Chondrocyte (in vitro differentiated cells): ENCODE data around the gene TMEM116. TPM values are rescaled to one million over a fixed set of nuclear protein-coding genes. Genes with fewer than 3 reads are reported as not detected.
"Not testable (repeated sequence)": the region's sequence is repeated elsewhere in the genome, so short reads cannot be mapped to it uniquely, and the experiment has no call there.

ENCODE experiments used
- DNase-seq: peaks from one replicate; pipeline ENCODE4 v3.0.0; 2021; ENCODE audit warnings: mixed read lengths, low spot score
- H3K27ac Mint-ChIP-seq: one replicate; pipeline ENCODE4 v1.8.0; 2021; ENCODE audit warnings: mild to moderate bottlenecking, moderate library complexity, mixed read lengths; ENCODE audit not compliant: unreplicated experiment
- H3K27me3 Mint-ChIP-seq: 2 replicates; pipeline ENCODE4 v1.8.0; 2021; ENCODE audit warnings: low read depth, mixed read lengths
- H3K36me3 Mint-ChIP-seq: 2 replicates; pipeline ENCODE4 v1.8.0; 2021; ENCODE audit warnings: low read depth, mixed read lengths
- H3K4me1 Mint-ChIP-seq: 2 replicates; pipeline ENCODE4 v1.8.0; 2021; ENCODE audit warnings: low read depth, mild to moderate bottlenecking, mixed read lengths
- H3K4me3 Mint-ChIP-seq: one replicate; pipeline ENCODE4 v1.8.0; 2021; ENCODE audit warnings: mild to moderate bottlenecking, moderate library complexity, mixed read lengths; ENCODE audit not compliant: unreplicated experiment
- H3K9me3 Mint-ChIP-seq: 2 replicates; pipeline ENCODE4 v1.8.0; 2021; ENCODE audit warnings: low read depth, mixed read lengths
- CTCF ChIP-seq: fragments of 200-600 bp; sonication (generic); IDR thresholded peaks from 2 replicates; pipeline ENCODE4 v1.5.0; 2021; ENCODE audit warnings: antibody characterized with exemption, mild to moderate bottlenecking, moderate library complexity
- long read RNA-seq: library from polyadenylated mRNA; stranded (forward); transcript quantifications from one replicate; pipeline ENCODE4 v2.0.0, GENCODE V29; 2021
- total RNA-seq: library from RNA; stranded (reverse); gene quantifications from 3 replicates; pipeline ENCODE4 v1.2.1, GENCODE V29; 2021

TMEM116 gene
- 8.4 to 11.0 TPM (median 9.8 TPM) in 3 replicates for total RNA-seq
- long read RNA-seq, partial matches to known transcripts, result 0 of 9 reads
- long read RNA-seq, other reads (novel, unspliced or antisense), result 6 of 9 reads

- peak within 1 kb of the TSS; percentile 96 for H3K4me3 Mint-ChIP-seq
- peak; percentile 76 for TF ChIP-seq CTCF
- peaks cover 2% of the 10 kb centered on the region for H3K9me3 Mint-ChIP-seq
- H3K36me3 Mint-ChIP-seq, result peaks cover 8% of the 10 kb centered on the region
- peaks cover 40% of the 10 kb centered on the region for H3K4me1 Mint-ChIP-seq
- peak; percentile 99 for DNase-seq
- H3K27ac Mint-ChIP-seq, result peak within 1 kb of the TSS; percentile 99
- H3K27me3 Mint-ChIP-seq, result no peaks in the 10 kb centered on the region
Observed at GRCh38 chr12:112012775-112013600, at the start of gene TMEM116, which contains the start of gene ERP29. Gene TMEM116 (minus strand): TSS chr12:112013165. CDS start chr12:112005270, 7,895 bp downstream. Gene ERP29 (plus strand): TSS chr12:112013426. CDS start chr12:112013466, 40 bp downstream.

GRCh38 chr12:112061137-112061536, 48.2 kb upstream of the TMEM116 start:
- Mint-ChIP-seq H3K36me3 (peaks cover 28% of the 10 kb centered on the region), H3K4me1 (no peaks in the 10 kb centered on the region), H3K9me3 (no peaks in the 10 kb centered on the region), H3K27ac (no peak overlapping the region), H3K4me3 (no peak overlapping the region), H3K27me3 (no peaks in the 10 kb centered on the region)
- TF ChIP-seq CTCF, result no peak
- DNase-seq, result no peak

- DNase-seq, result no peak
- H3K36me3 Mint-ChIP-seq, result peaks cover 15% of the 10 kb centered on the region
- no peaks in the 10 kb centered on the region for H3K9me3 Mint-ChIP-seq
- no peaks in the 10 kb centered on the region for H3K4me1 Mint-ChIP-seq
- H3K27me3 Mint-ChIP-seq, result no peaks in the 10 kb centered on the region
- no peak overlapping the region for H3K4me3 Mint-ChIP-seq
- no peak overlapping the region for H3K27ac Mint-ChIP-seq
- no peak for TF ChIP-seq CTCF
Observed at GRCh38 chr12:112049351-112049750, 36.4 kb upstream of the TMEM116 start.

GRCh38 chr12:112046003-112046402, 33.0 kb upstream of the TMEM116 start:
- Mint-ChIP-seq H3K9me3 (no peaks in the 10 kb centered on the region), H3K4me3 (no peak overlapping the region), H3K4me1 (no peaks in the 10 kb centered on the region), H3K36me3 (peaks cover 20% of the 10 kb centered on the region), H3K27me3 (no peaks in the 10 kb centered on the region), H3K27ac (no peak overlapping the region)
- TF ChIP-seq CTCF, result no peak
- no peak for DNase-seq

- peaks cover 32% of the 10 kb centered on the region for H3K36me3 Mint-ChIP-seq
- not testable (repeated sequence) for DNase-seq
Observed at GRCh38 chr12:112036614-112037013, 23.6 kb upstream of the TMEM116 start.

More at GRCh38 chr12:112036614-112037013, 23.6 kb upstream of the TMEM116 start:
- not testable (repeated sequence) for H3K4me3 Mint-ChIP-seq, H3K27ac Mint-ChIP-seq, H3K27me3 Mint-ChIP-seq, H3K4me1 Mint-ChIP-seq, H3K9me3 Mint-ChIP-seq
